H1 (cell line): ENCODE data around the gene C19orf85. TPM values are rescaled to one million over a fixed set of nuclear protein-coding genes. Genes with fewer than 3 reads are reported as not detected.
A peak's percentile ranks its signal among the peaks of the same experiment; 100 is the strongest.

Experiments
- CTCF ChIA-PET: fragments of 300-600 bp; sonication (Branson Sonifier 250); formaldehyde crosslinking; loops from one replicate; lab custom pipeline; 2021; ENCODE audit not compliant: partially characterized antibody; lab: Charles Lee
- POLR2A ChIA-PET: fragments of 300-600 bp; sonication (Branson Sonifier 250); formaldehyde crosslinking; loops from one replicate; lab custom pipeline; 2021; ENCODE audit warnings: inconsistent platforms; ENCODE audit not compliant: partially characterized antibody; lab: Charles Lee
- DNase-seq, 2 experiments: peaks; one replicate each; pipeline versions ENCODE4 v3.0.0 to v3.0.0-alpha.2; 2010 to 2022; ENCODE audit warnings: low spot score in 2 of 2, low read depth in 1 of 2, mixed read lengths in 1 of 2
- FAIRE-seq: peaks from 2 replicates; lab custom pipeline; 2011; peaks lifted over from hg19 to GRCh38; lab: Jason Lieb, UNC
- H2AFZ ChIP-seq: 2 replicates; pipeline ENCODE4 v1.8.1; 2012; ENCODE audit warnings: low read length, inconsistent platforms
- H2AK5ac ChIP-seq: 2 replicates; pipeline ENCODE4 v1.6.1; 2013; ENCODE audit warnings: low read depth, low read length
- H2BK120ac ChIP-seq: replicated peaks from 2 replicates; pipeline ENCODE3; 2013; ENCODE audit warnings: low read depth, low read length, inconsistent platforms
- H2BK12ac ChIP-seq: 2 replicates; pipeline ENCODE4 v1.6.1; 2013; ENCODE audit warnings: low read depth, low read length
- H2BK15ac ChIP-seq: 2 replicates; pipeline ENCODE4 v1.6.1; 2013; ENCODE audit warnings: low read length
- H2BK20ac ChIP-seq: 2 replicates; pipeline ENCODE4 v1.6.1; 2013; ENCODE audit warnings: low read length
- H2BK5ac ChIP-seq: 2 replicates; pipeline ENCODE4 v1.6.1; 2013; ENCODE audit warnings: low read depth, low read length
- H3K14ac ChIP-seq: 2 replicates; pipeline ENCODE4 v1.6.1; 2013; ENCODE audit warnings: inconsistent platforms; ENCODE audit not compliant: insufficient read length
- H3K18ac ChIP-seq: 2 replicates; pipeline ENCODE4 v1.6.1; 2013; ENCODE audit warnings: low read length; ENCODE audit errors: extremely low read depth
- H3K23ac ChIP-seq: 2 replicates; pipeline ENCODE4 v1.6.1; 2013; ENCODE audit warnings: inconsistent platforms; ENCODE audit not compliant: insufficient read length
- H3K23me2 ChIP-seq: 2 replicates; pipeline ENCODE4 v1.6.1; 2013; ENCODE audit warnings: low read depth, low read length
- H3K27ac ChIP-seq: 2 replicates; pipeline ENCODE4 v1.6.1; 2011; ENCODE audit warnings: low read depth, low read length, inconsistent platforms
- H3K27me3 ChIP-seq, 4 experiments: replicated peaks in 1 of 4; 1 replicate in 1 of 4; 2 replicates in 3 of 4; pipeline versions ENCODE4 v1.6.1 to v1.8.1; 2011 to 2013; ENCODE audit warnings: low read length in 3 of 4, mild to moderate bottlenecking in 3 of 4, inconsistent platforms in 2 of 4, mixed read lengths in 2 of 4, moderate library complexity in 1 of 4; ENCODE audit not compliant: control insufficient read depth in 3 of 4, insufficient read depth in 3 of 4; ENCODE audit errors: extremely low read depth in 1 of 4
- H3K36me3 ChIP-seq, 4 experiments: 2 replicates each; pipeline versions ENCODE4 v1.6.1 to v1.8.1; 2011 to 2013; ENCODE audit warnings: mild to moderate bottlenecking in 4 of 4, low read length in 3 of 4, moderate library complexity in 2 of 4, control low read depth in 1 of 4, inconsistent platforms in 1 of 4; ENCODE audit not compliant: insufficient read depth in 4 of 4, control insufficient read depth in 2 of 4
- H3K4ac ChIP-seq: replicated peaks from 2 replicates; pipeline ENCODE3; 2013; ENCODE audit warnings: low read length, low read depth, mixed read lengths, inconsistent platforms; ENCODE audit not compliant: insufficient read length
- H3K4me1 ChIP-seq, 4 experiments: replicated peaks in 1 of 4; 1 replicate in 1 of 4; 2 replicates in 3 of 4; pipeline versions ENCODE4 v1.6.1 to v1.8.1; 2011 to 2013; ENCODE audit warnings: low read length in 3 of 4, inconsistent platforms in 2 of 4, mixed read lengths in 1 of 4; ENCODE audit not compliant: insufficient read depth in 4 of 4, control insufficient read depth in 3 of 4
- H3K4me2 ChIP-seq, 2 experiments: 2 replicates each; pipeline versions ENCODE4 v1.6.1 to v1.8.1; 2011 to 2013; ENCODE audit warnings: low read depth in 2 of 2, low read length in 2 of 2, control low read depth in 1 of 2, inconsistent platforms in 1 of 2, mild to moderate bottlenecking in 1 of 2; ENCODE audit not compliant: insufficient read depth in 1 of 2
- H3K4me3 ChIP-seq, 4 experiments: fragments of 200-600, 300-600 bp in 1 of 4; sonication (generic), shearing (Covaris generic), sonication (Bioruptor Twin) in 1 of 4; 2 replicates each; pipeline versions ENCODE4 v1.5.1 to v1.8.1; 2011 to 2016; ENCODE audit warnings: low read length in 4 of 4, low read depth in 3 of 4, control low read depth in 2 of 4, inconsistent platforms in 2 of 4, mild to moderate bottlenecking in 2 of 4, mixed read lengths in 1 of 4, moderate library complexity in 1 of 4; ENCODE audit not compliant: insufficient read depth in 2 of 4; ENCODE audit errors: extremely low read depth in 1 of 4
- H3K56ac ChIP-seq: replicated peaks from 2 replicates; pipeline ENCODE3; 2013; ENCODE audit warnings: low read depth, mild to moderate bottlenecking, mixed read lengths, low read length, inconsistent platforms; ENCODE audit not compliant: insufficient read length
- H3K79me1 ChIP-seq: 2 replicates; pipeline ENCODE4 v1.6.1; 2013; ENCODE audit warnings: low read depth, low read length, control low read depth
- H3K79me2 ChIP-seq, 2 experiments: 2 replicates each; pipeline versions ENCODE4 v1.6.1 to v1.8.1; 2012 to 2013; ENCODE audit warnings: low read length in 2 of 2, mild to moderate bottlenecking in 2 of 2, inconsistent platforms in 1 of 2; ENCODE audit not compliant: insufficient read depth in 2 of 2, control insufficient read depth in 1 of 2
- H3K9ac ChIP-seq, 4 experiments: replicated peaks in 1 of 4; 1 replicate in 1 of 4; 2 replicates in 3 of 4; pipeline versions ENCODE4 v1.6.1 to v1.8.1; 2011 to 2013; ENCODE audit warnings: low read depth in 3 of 4, low read length in 3 of 4, control low read depth in 2 of 4, mild to moderate bottlenecking in 2 of 4, moderate library complexity in 2 of 4, inconsistent platforms in 1 of 4; ENCODE audit errors: extremely low read depth in 1 of 4
- H3K9me3 ChIP-seq, 2 experiments: 2 replicates each; pipeline versions ENCODE4 v1.6.1 to v1.8.1; 2012 to 2013; ENCODE audit warnings: mild to moderate bottlenecking in 2 of 2, moderate library complexity in 2 of 2, control low read depth in 1 of 2, inconsistent platforms in 1 of 2, low read depth in 1 of 2, low read length in 1 of 2, mixed read lengths in 1 of 2; ENCODE audit not compliant: insufficient read depth in 2 of 2
- H4K20me1 ChIP-seq, 2 experiments: replicated peaks in 1 of 2; 2 replicates each; pipeline versions ENCODE3 to v1.8.1; 2011 to 2013; ENCODE audit warnings: inconsistent platforms in 2 of 2, low read length in 2 of 2, mild to moderate bottlenecking in 1 of 2; ENCODE audit not compliant: insufficient read depth in 2 of 2, control insufficient read depth in 1 of 2
- H4K5ac ChIP-seq: 2 replicates; pipeline ENCODE4 v1.6.1; 2013; ENCODE audit warnings: low read length, low read depth, mixed read lengths, inconsistent platforms; ENCODE audit not compliant: insufficient read length
- H4K8ac ChIP-seq: 2 replicates; pipeline ENCODE4 v1.8.0; 2013; ENCODE audit warnings: mild to moderate bottlenecking, moderate library complexity, low read length, inconsistent platforms; ENCODE audit not compliant: insufficient read depth; ENCODE audit errors: extremely low read depth
- H4K91ac ChIP-seq: replicated peaks from 2 replicates; pipeline ENCODE3; 2013; ENCODE audit warnings: low read length, mixed read lengths, inconsistent platforms; ENCODE audit not compliant: insufficient read length
- JUN ChIP-seq: IDR thresholded peaks from 2 replicates; pipeline ENCODE4 v1.6.1; 2011; ENCODE audit warnings: low read depth, mild to moderate bottlenecking, improper control_type of control experiment, low read length
- WGBS, 2 experiments: shearing (Covaris generic) in 1 of 2; methylation state at CpG; one replicate each; pipeline versions ENCODE4 v1.1.6 to v1.1.7; 2013 to 2015; ENCODE audit warnings: low lambda C conversion rate in 2 of 2, mixed read lengths in 2 of 2, inconsistent platforms in 1 of 2, low coverage in 1 of 2, missing lambda C conversion rate in 1 of 2; ENCODE audit not compliant: insufficient replicate concordance in 2 of 2, insufficient coverage in 1 of 2, insufficient read length in 1 of 2; ENCODE audit errors: extremely low coverage in 1 of 2, missing lambda C conversion rate in 1 of 2; 5-methylcytosine and 5-hydroxymethylcytosine counted together
- polyA plus RNA-seq, 7 experiments: library from polyadenylated mRNA; depleted of rRNA in 3 of 7; stranded (reverse) in 5 of 7; unstranded in 2 of 7; fragments of >200 nt in 5 of 7; fragments of 200-250 nt in 2 of 7; gene quantifications; 1 replicate in 5 of 7; 2 replicates in 1 of 7; 4 replicates in 1 of 7; pipeline versions ENCODE4 v1.2.1 to v1.2.3, GENCODE V29; 2011 to 2013; ENCODE audit warnings: missing spikeins in 2 of 7, mixed read lengths in 2 of 7
- total RNA-seq: library from RNA; stranded (reverse); fragmentation: NEBNext Ultra II Directional; extraction: Animal tissue kit (Norgen Biotek cat#: 25700); gene quantifications from 2 replicates; pipeline ENCODE4 v1.2.1, GENCODE V29; 2021

Gene C19orf85
- total and polyA plus RNA-seq, 2 of the 8 experiments (the other 6 are each of a cell fraction or from before 2014, with no cell fraction given): 2.2 to 3.2 TPM

DNA sequence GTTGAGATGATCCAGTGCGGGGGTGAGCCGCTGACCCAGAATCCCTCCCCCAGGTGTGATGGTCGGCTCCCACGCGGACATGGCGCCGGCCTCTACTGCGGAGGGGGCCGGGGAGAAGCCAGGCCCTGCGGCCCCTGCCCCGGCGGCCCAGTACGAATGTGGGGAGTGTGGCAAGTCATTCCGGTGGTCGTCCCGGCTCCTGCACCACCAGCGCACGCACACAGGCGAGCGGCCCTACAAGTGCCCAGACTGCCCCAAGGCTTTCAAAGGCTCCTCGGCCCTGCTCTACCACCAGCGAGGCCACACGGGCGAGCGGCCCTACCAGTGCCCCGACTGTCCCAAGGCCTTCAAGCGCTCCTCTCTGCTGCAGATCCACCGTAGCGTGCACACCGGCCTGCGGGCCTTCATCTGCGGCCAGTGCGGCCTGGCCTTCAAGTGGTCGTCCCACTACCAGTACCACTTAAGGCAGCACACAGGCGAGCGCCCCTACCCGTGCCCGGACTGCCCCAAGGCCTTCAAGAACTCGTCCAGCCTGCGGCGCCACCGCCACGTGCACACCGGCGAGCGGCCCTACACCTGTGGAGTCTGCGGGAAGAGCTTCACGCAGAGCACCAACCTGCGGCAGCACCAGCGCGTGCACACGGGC, 16.7 kb upstream of the C19orf85 start:
- no peak overlapping the region for H3K56ac ChIP-seq
- DNase-seq (peak in 1 of 2 experiments; percentile 69), FAIRE-seq (no peak)
- peaks cover 13% of the 10 kb centered on the region for H3K79me1 ChIP-seq
- WGBS, 2 experiments: 86% methylated on average over 45 of the region's 52 CpGs; no CpG with 5 or more reads in 1 of the 2 experiments
- no peak overlapping the region for H3K27ac ChIP-seq
- ChIA-PET CTCF (interaction anchor here (0.9 to 2.8 kb wide), 2 partner anchors 14 to 23 kb away, joined by 3 to 20 read pairs; no protein-coding TSS in a partner anchor), POLR2A (interaction anchor here (0.6 to 4.9 kb wide), 4 partner anchors 9 to 20 kb away, joined by 3 to 27 read pairs (median 3); no protein-coding TSS in a partner anchor)
- H4K20me1 ChIP-seq: peaks cover 0 to 5% of the 10 kb centered on the region in 2 experiments
- H4K5ac ChIP-seq: no peak overlapping the region
- peaks cover 0 to 23% of the 10 kb centered on the region in 2 experiments; a peak in 2 of 4 replicates for H3K79me2 ChIP-seq
- H2AFZ ChIP-seq: no peak overlapping the region
- no peak overlapping the region for H2BK12ac ChIP-seq
- H3K36me3 ChIP-seq: peaks cover 0 to 10% (median 0%) of the 10 kb centered on the region in 4 experiments; a peak in 2 of 8 replicates
- H4K91ac ChIP-seq: peak overlapping the region; percentile 91
- H2BK20ac ChIP-seq: peak overlapping the region; percentile 48; the same call in 1 of the 2 replicates
- H2BK15ac ChIP-seq: no peak overlapping the region
- H3K4me1 ChIP-seq: peaks cover 0 to 22% (median 15%) of the 10 kb centered on the region in 4 experiments; a peak in 6 of 7 replicates
- peaks cover 10% of the 10 kb centered on the region for H3K23me2 ChIP-seq
- H3K4me3 ChIP-seq: peak overlapping the region in 1 of 4 experiments; percentile 25; a peak in 1 of 8 replicates
- H3K18ac ChIP-seq: peak overlapping the region; percentile 60; the same call in 1 of the 2 replicates
- H3K4ac ChIP-seq: no peak overlapping the region
- peak overlapping the region; percentile 1 to 42; a peak in 2 of 4 replicates for H3K4me2 ChIP-seq
- H3K23ac ChIP-seq: no peak overlapping the region
- H3K14ac ChIP-seq: no peak overlapping the region
- no peak overlapping the region for H2BK120ac ChIP-seq
- H4K8ac ChIP-seq: peak overlapping the region; percentile 57
- H3K9me3 ChIP-seq: no peaks in the 10 kb centered on the region
- H2AK5ac ChIP-seq: no peak overlapping the region; the same call in 1 of the 2 replicates
- H2BK5ac ChIP-seq: no peak overlapping the region; the same call in 1 of the 2 replicates
- H3K27me3 ChIP-seq: no peaks in the 10 kb centered on the region
- H3K9ac ChIP-seq: no peak overlapping the region
- TF ChIP-seq JUN: no peak
